HTERT RPE-1 (cell line): ENCODE results near the gene STAT2.
"Not testable (repeated sequence)": the region's sequence is repeated elsewhere in the genome, so short reads cannot be mapped to it uniquely, and the experiment has no call there.

Experiments
- in situ Hi-C: fragments of 300-500 bp; cut with MboI; formaldehyde crosslinking; loops from 4 replicates; pipeline ENCODE4 v1.14.3; 2020; ENCODE audit warnings: low sequenced_read_pairs

Gene STAT2

GRCh38 chr12:56359851-56360767, at the start of gene STAT2:
Gene STAT2 (minus strand): TSS chr12:56360107. CDS start chr12:56356571, 3,536 bp downstream.
- in situ Hi-C loops, result no loop called here

- in situ Hi-C loops, result no loop called here
Observed at GRCh38 chr12:56408799-56409417, 49.0 kb upstream of the STAT2 start.

- in situ Hi-C loops, result not testable (repeated sequence)
Observed at GRCh38 chr12:56404227-56404626, 44.3 kb upstream of the STAT2 start.

GRCh38 chr12:56401612-56402011, 41.7 kb upstream of the STAT2 start:
- in situ Hi-C loops, result not testable (repeated sequence)

GRCh38 chr12:56401125-56401524, 41.2 kb upstream of the STAT2 start:
- in situ Hi-C loops, result not testable (repeated sequence)

GRCh38 chr12:56399466-56399865, 39.6 kb upstream of the STAT2 start:
- in situ Hi-C loops, result not testable (repeated sequence)

GRCh38 chr12:56398324-56398723, 38.4 kb upstream of the STAT2 start:
- in situ Hi-C loops, result no loop called here

- in situ Hi-C loops, result no loop called here
Observed at GRCh38 chr12:56392331-56392730, 32.4 kb upstream of the STAT2 start.

- in situ Hi-C loops, result no loop called here
Observed at GRCh38 chr12:56391721-56392120, 31.8 kb upstream of the STAT2 start.

- in situ Hi-C loops, result no loop called here
Observed at GRCh38 chr12:56389412-56389811, 29.5 kb upstream of the STAT2 start.

GRCh38 chr12:56387152-56387736, 27.3 kb upstream of the STAT2 start:
- in situ Hi-C loops, result no loop called here

GRCh38 chr12:56385873-56386272, 26.0 kb upstream of the STAT2 start:
- in situ Hi-C loops, result no loop called here

- in situ Hi-C loops, result no loop called here
Observed at GRCh38 chr12:56382611-56383010, 22.7 kb upstream of the STAT2 start.

- in situ Hi-C loops, result no loop called here
Observed at GRCh38 chr12:56377989-56378316, 18.0 kb upstream of the STAT2 start.

GRCh38 chr12:56377310-56377988, 17.5 kb upstream of the STAT2 start:
- in situ Hi-C loops, result no loop called here

- in situ Hi-C loops, result no loop called here
Observed at GRCh38 chr12:56375598-56376434, 15.9 kb upstream of the STAT2 start.

GRCh38 chr12:56374726-56375597, 15.1 kb upstream of the STAT2 start:
- in situ Hi-C loops, result no loop called here

GRCh38 chr12:56373515-56373914, 13.6 kb upstream of the STAT2 start:
- in situ Hi-C loops, result no loop called here

- in situ Hi-C loops, result no loop called here
Observed at GRCh38 chr12:56366948-56367347, 7.0 kb upstream of the STAT2 start.
